ENCODE results near the gene MYOZ2.

The MYOZ2 gene

DNA sequence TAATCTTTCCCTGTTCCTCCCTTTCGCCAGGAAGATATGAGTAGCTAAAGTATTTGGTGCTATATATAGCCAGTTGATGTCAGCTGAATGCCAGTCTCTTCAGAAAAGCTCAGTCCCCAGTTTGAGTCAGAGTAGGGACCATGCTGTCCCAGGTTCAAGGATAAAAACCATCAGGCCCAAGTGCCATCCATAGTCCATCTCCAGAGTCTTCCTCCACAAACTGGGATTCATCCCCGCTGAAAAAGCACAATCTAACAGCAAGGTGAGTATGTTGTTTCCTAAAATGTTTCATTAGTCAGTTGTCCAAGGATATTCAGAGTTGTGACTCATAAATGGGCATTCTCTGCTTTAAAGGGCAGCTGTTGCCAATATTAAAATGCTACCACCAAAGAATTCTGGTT is at the start of gene MYOZ2:
Gene MYOZ2 (plus strand): TSS at position 112 of the 401 bp plus-strand sequence. CDS start 694 bp downstream, outside the sequence.
- in situ Hi-C loops (cut with MboI; ENCODE audit: low sequenced_read_pairs), result no loop called here

DNA sequence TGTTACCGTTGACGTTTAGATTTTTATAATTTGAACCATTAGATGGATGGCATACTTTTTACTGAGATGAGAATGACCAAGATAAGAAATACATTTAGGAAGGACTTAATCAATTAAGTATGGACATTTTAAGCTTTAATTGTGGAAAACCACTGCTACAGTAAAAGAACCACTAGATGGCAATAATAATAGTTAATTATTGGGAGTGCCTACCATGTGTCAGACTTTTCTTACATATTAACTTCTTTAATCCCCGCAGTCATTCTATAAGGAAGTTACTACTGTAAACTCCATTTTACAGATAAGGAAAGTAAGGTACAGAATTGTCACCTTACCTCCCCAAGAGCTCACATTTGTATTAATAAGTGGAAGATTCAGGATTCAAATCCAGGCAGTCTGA is 48.5 kb upstream of the MYOZ2 start:
- in situ Hi-C loops (cut with MboI; ENCODE audit: low sequenced_read_pairs), result no loop called here

DNA sequence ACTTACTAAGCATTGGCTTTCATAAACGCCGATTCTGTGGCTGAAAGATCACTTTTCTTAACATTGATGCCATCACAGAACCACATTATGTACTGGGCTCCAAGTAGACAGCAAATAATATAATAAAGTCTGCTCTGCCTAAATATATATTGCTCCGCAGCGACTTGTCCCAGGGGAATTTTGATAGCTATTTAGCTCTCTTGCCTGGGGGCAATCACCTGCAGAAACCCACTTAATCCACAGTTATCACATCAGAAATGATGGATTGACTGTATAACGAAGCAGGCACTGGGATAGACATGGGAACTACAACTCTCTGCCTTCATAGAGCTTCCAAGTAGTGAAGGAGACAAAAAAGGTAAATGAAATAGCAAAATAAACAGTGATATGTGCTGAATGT is 48.0 kb upstream of the MYOZ2 start:
- in situ Hi-C loops (cut with MboI; ENCODE audit: low sequenced_read_pairs), result no loop called here

DNA sequence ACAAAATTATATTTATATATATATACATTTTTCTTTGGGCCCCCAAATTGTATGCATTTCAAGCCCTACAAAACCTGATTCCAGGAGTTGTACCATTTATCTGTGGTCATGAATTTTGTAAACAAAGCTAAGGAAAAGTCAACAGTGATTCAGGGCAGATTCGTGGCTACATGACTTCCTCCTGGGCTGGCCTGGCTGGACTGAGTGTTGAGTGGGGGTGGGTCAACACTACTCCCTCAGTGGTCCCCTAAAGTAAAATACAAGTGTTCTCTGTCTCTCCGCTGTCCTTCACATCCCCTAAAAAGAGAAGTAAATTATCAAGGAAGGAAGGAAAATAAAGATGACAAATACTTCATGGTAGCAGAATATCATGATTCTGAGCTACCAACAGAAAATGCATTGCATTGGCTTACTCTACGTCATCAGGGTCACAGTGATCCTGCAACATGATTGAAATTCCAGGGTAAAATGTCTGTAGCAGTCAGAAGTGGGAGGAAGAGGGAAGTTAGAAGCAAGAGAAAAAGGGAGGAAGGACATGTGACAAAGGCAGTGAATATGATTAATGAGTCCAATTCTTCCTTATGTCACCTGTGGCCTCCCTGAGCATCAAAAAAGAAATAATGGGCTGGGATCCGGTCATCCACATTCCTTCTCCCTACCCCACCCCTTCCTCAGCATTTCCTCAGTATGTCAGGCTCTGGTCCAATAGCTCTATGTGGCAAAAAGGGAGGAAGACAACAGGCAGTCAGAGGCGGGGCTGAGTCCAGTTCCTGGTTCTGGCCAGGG is 42.4 kb upstream of the MYOZ2 start:
- in situ Hi-C loops (cut with MboI; ENCODE audit: low sequenced_read_pairs), result no loop called here

DNA sequence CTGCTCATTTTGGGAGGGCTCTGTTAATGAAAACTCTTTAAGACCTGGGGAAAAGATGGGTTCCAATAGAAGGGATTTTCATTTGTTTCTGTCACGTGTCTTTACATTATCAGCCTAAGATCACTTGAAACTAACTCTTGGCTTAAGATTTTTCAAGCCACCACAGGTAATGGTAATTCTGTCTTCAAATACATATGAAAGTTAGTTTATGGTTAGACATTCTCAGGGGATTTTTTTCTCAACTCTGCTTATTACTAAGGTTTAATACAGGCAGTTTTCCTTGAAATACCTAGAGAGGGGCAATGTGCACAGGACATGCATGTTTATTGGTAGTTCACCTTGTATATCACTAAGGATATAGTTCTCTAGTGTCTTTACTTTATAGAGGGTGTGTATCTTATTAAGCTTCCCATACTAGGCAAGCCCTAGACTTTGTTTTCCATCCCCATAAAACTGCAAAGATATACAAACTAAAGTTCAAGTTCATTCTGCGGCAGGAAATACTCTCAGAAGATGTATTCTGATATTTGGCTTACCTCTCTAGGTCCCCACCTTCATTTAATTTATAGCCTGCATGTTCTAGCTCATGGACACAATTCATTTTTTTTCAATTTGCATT is 38.2 kb upstream of the MYOZ2 start:
- in situ Hi-C loops (cut with MboI; ENCODE audit: low sequenced_read_pairs), result no loop called here

DNA sequence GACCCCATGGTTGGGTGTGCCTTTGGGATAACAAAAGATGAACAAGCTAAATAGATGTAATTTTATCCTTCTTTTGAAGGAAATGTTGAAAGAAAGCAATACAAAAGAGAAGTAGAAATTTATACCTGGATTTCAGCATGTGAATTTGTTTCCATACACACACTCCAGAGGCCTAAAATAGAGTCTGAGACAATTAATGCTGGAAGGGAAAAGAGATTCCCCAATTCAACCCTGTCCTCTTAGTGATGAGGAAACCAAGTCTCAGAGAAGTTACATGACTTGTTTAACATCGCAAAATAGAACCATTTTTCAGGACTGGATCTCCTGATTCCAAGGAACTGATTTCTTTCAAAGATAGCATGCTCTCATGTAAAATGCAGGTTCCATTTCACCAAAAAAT is 37.3 kb upstream of the MYOZ2 start:
- in situ Hi-C loops (cut with MboI; ENCODE audit: low sequenced_read_pairs), result no loop called here

DNA sequence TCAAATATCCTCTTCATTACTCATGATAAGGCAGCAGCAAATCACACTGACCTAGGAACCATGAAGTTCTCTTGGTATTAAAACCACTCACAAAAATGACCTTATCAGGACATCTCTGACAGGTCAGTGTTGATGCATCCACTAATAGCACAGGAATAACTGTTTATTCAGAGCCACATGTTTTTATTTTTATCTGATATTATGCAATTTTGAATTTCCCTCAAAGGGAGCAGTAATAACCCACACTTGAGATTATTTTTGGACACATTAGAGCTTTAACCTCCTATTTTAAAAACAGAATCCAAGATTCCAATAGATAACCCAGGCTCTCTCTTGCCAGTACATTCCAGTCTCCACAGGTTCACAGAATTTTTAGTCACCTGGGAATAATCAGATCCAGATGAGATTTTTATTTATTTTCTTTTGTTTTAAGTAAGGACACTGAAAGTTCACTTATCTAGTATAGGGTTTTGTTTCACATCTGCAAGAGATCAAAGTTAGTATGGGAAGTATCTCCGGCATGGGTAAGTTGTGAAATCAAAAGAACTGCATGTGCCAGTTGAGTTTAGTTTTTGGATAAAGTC is 36.3 kb upstream of the MYOZ2 start:
- in situ Hi-C loops (cut with MboI; ENCODE audit: low sequenced_read_pairs), result no loop called here

DNA sequence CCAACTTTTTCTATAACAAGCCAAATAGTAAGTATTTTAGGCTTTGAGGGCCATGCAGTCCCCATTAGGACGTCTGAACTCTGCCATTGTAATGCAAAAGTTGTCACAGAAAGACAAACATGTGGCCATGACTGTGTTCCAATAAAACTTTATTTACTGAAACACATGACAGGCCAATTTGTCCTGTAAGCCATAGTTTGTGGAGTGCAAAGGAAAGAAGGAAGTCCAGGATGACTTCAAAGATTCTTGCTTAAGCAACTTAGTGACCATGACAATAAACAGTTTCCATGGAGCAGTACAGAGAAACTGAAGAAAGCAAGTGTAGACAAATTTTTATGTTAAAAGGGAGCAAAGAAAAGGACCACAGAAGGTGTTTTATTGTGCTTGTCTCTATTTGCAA is 35.0 kb upstream of the MYOZ2 start:
- in situ Hi-C loops (cut with MboI; ENCODE audit: low sequenced_read_pairs), result no loop called here

DNA sequence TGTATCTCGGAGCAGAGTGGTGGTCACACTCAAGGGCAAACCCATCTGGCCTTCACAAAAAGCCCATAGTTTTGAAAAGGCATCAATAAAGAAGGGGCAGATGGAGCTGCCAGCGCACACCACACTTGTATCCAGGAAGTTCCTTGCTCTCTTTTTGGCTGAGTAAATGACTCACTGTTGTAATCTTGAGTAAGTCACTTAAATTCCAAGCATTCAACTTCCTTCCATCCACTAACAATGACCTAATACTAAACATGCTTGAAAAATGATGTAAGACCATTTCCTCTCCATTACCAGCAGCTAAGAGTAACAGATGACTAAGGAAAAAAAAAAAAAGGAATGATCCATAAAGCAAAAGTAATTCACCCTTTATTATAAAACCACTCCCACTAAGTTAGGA is 32.4 kb upstream of the MYOZ2 start:
- in situ Hi-C loops (cut with MboI; ENCODE audit: low sequenced_read_pairs), result no loop called here

DNA sequence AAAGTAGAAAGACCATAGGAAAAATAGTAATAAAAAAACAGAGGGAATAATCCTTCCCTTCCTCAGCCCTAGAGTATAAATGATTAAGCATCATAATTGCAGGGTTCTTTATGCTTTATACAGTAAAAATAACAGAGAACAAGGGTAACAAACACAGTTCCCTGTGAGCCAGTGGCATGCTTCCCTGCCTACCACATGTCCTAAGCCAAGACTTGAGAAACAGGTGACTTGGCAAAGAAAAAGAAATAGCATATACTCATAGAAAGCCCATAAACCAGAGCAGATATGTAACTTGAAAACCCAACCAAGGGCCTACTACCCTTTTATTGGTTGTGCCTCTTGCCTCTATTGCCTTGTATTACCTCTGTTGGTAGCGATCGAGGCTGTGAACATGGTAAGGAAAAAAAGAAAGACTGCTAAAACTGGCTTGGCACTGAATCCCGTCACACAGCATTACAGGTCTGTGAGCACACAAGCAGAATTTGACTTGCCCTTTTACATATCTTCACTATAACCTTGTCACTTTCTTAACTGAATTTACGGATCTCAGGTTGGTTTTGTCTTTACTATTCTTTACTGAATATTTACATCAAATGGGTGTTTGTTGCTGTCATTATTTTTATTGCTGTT is 30.9 kb upstream of the MYOZ2 start:
- in situ Hi-C loops (cut with MboI; ENCODE audit: low sequenced_read_pairs), result no loop called here

DNA sequence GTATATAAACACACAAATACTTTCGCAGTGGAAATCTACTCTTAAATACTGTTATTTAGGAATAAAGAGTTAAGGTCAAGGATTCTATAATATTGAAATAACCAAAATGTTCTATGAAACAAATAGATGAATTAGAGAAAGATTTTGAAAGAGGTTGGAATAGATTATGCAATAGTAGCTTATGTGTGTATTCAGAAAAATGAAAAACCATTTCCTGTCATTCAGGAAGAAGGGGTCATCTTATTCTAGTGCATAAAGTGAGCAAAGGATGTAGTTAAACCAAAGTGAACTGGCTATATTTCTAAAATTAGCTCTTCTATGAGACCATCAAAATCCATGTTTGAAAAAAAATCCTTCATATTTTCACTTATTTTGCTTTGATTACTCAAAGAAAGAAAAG is 30.0 kb upstream of the MYOZ2 start:
- in situ Hi-C loops (cut with MboI; ENCODE audit: low sequenced_read_pairs), result no loop called here

DNA sequence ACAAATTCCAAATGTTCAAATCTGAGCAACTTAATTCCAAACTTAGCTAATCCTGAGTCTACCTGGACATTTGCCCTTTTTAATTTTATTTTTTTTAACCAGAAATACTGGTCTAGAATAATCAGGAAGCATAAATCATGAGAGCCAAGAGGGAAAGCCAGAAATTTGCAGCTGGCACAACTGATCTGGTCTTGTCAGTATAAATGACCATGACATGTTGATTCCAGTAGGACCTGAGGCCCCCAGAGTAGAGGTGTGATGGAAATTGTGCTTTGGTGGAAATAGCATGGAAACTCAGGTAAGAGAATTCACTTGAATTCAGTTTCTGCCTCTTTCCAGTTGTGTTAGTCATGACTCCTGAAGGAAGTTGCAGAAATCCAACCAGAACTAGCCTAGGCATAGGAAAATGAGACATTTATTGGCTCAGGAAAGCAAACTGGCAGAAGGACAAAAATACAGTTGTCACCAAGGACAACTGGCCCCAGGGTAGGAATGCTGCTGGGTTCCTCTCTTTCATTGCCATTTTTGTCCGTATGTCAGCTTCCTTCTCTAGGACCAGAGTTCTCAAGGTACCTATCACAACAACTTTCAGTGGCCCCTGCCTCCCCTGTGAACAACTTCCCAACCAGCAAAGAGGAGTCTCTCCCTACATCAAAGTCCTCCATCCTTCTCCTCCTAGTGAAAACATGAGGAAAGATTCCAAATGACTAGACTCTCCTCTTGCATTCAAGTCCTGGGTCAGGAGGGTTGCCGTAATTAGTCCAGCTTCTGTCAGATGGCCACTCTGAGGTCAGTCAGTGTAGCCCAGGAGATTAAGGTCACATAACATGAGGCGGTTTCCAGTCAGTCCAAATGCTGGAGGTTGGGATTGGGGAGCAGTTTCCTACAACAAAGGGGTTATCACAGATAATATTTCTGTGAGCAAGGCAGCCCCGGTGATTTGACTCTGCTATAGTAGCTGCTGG is 29.3 kb upstream of the MYOZ2 start:
- in situ Hi-C loops (cut with MboI; ENCODE audit: low sequenced_read_pairs), result no loop called here

DNA sequence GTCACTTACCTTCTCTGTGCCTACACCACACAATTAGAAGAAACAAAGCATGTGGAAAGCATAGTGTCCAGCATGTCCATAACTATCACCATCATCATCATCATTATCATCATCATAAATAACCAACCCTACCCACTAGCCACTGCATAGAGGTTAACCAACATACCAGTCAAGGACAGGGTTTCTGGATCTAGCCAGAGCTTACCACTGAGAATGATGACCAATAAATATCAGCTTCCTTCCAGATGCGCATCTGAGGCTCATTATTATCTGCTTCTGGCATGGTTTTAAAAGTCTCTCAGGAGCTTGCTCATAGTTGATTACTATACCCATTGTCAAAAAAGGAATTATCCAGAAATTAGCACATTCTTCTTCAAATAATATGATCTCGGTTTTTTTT is 25.5 kb upstream of the MYOZ2 start:
- in situ Hi-C loops (cut with MboI; ENCODE audit: low sequenced_read_pairs), result no loop called here

DNA sequence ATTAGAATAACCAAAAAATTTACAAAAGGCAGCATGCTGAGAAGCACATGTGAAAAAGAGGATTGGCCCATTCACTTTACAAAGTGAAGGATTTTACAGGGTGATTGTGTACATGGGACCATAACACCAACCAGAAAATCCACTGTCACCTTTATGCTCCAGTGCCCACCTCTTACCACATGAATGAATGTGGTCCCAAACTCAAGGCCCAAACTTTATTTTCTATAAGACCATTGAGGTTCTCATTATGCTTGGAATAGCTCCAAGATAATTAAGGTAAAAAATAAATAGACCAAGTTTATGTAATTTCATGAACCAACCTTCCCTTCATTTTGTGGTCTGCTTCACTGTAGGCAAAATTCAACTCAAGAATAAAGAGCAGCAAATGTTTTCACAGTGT is 24.3 kb upstream of the MYOZ2 start:
- in situ Hi-C loops (cut with MboI; ENCODE audit: low sequenced_read_pairs), result no loop called here

DNA sequence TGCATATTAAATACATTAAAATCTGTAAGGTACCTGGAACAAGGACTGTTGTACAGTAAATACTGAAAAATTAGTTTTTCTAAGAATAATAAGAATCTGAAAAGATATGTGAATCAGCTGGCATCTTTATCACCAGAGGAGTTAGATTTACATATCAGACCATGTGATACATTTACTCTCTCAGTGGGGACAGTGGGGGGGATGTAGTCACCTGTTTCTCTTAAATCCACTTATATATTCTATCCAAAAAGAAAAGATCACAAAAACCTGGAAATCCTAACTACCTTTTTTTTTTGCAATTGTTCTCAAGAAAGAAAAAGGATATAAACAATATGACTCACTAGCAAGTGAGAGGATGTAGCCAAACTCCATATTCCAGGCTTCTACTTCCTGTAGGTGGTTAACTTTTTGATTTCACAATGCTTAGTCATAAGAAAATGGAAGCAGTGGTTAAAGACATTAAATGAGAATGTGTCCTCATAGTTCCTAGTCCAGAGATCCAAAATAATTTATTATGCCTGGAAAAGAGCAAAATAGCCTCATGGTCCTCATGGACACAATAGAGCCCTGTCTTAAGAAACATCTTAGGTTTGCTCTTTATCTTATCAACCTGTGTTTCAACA is 22.5 kb upstream of the MYOZ2 start:
- in situ Hi-C loops (cut with MboI; ENCODE audit: low sequenced_read_pairs), result no loop called here

DNA sequence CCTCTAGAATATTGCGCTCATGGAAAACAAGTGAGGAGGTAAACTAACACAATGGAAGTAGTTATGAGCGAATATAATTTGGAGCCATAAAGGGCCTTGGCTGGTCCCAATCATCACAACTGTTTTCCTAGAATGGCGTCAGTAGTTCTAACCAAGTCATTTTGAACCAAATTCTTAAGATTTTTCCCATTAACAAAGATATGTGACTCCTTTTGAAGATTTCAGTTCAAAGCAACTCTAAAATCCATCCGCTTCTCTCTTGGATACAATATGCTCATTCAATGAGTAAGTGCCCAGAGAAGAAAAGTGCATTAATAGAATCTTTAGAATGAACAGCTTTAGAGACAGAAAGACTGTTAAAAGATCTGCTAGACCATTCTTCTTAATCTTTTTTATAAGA is 19.6 kb upstream of the MYOZ2 start:
- in situ Hi-C loops (cut with MboI; ENCODE audit: low sequenced_read_pairs), result no loop called here

DNA sequence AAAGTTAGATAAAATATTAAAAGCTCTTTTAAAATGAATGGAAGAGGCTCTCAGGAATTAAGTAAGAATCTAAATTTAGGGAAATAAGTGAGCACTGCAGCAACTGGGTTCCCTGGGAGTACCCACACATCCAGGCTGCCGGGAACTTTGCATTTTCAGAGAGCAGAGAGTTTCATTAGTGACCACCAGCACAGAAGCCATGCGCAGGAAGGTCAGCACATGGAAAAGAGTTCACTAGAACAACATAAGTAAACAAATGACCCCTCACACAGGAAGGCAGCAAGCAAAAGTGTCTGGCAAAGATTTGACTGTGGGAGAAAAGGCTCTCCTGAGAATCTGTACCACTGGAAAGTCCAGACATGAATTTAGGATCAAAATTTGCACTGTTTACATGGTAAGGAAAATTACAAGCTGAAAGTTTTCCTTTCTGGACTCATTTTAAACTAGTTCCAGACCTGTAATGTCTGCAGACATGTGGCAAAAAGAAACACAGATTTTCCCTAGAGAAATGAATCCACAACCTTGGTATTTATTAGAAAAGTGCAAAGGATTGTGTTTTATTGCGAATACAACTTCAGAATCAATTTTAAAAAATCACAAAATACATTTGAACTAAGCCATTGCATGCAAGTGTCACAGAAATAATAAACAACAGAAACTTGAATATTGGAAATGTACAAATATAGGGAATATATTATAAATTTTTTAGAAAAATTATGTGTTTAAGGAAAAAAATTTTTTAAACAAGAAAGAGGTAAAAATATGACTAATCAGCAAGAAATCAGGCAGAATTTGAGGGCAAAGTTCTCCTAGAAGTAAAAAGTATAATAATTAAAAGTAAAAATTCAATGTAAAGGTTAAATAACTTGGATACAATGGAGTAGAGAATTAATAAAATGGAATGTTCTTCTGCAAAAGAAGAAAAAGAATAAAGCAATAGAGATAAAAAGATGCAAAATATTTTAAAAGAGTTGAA is 18.4 kb upstream of the MYOZ2 start:
- in situ Hi-C loops (cut with MboI; ENCODE audit: low sequenced_read_pairs), result no loop called here

DNA sequence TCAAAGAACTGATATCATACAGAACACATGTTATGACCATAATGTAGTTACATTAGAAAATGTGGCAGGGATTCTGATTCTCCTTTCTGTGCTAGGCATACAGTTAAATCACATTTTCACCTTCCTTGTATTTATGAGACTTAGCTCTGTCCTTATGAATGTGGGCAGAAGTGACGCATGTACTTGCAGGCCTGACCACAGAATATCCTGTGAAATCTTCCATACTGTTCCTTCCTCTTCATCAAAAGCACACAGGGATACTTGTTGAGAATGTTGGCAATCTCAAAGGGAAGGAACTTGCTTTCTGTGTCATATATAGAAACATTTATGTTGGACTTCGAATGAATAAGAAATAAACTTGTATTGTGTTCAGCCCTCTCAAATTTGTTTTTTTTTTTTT is 17.2 kb upstream of the MYOZ2 start:
- in situ Hi-C loops (cut with MboI; ENCODE audit: low sequenced_read_pairs), result no loop called here

DNA sequence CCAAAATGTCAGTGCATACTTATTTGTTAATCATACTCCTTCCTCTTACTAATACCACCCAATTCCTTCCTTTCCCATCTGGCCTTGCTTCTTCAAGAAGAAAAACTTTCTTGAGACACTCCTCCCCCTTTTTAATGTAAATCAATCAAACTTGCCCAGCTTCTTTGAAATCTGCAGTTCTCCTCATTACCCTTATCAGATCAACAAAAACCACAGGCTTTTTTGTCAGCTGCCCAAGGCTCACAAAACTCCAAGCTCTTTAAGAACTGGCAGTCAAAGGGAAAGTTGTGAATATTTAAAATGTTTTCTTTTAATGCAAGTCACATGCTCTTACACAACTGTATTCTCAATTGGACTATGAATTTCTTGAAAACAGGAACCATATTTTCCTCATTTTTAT is 11.3 kb upstream of the MYOZ2 start:
- in situ Hi-C loops (cut with MboI; ENCODE audit: low sequenced_read_pairs), result no loop called here
